ENCODE results near the gene UBE2E2. TPM values are rescaled to one million over a fixed set of nuclear protein-coding genes. Genes with fewer than 3 reads are reported as not detected.

The UBE2E2 gene
- total and polyA plus RNA-seq, 2 donors (not counting 1 experiment from before 2014, with no cell fraction given): 16.0 to 45.0 TPM

- ChIA-PET POLR2A (no interaction called here), CTCF (no interaction called here)
- H4K20me1 ChIP-seq (ENCODE audit: control insufficient read depth, insufficient read depth, low read length, poor library complexity, severe bottlenecking): peaks cover 15% of the 10 kb centered on the region
- TF ChIP-seq EZH2 (IDR thresholded peaks at IDR 0.05; ENCODE audit: borderline replicate concordance, insufficient read depth, low read depth, low read length, poor library complexity, severe bottlenecking) (no peak), CTCF (IDR thresholded peaks at IDR 0.05) (no peak)
- peaks cover 4 to 6% (median 5%) of the 10 kb centered on the region in 3 donors for H3K9me3 ChIP-seq (ENCODE audit: control extremely low read depth in 1 of 3, control insufficient read depth in 2 of 3, insufficient read depth in 1 of 3, low read length in 2 of 3)
- Mint-ChIP-seq H3K4me3 (no peak overlapping the region), H3K27ac (no peak overlapping the region), H3K9me3 (ENCODE audit: insufficient read depth) (peaks cover 5% of the 10 kb centered on the region), H3K4me1 (peaks cover 46% of the 10 kb centered on the region), H3K27me3 (no peaks in the 10 kb centered on the region)
- no peak overlapping the region for H3K27ac ChIP-seq (ENCODE audit: low read length in 2 of 2)
- peaks cover 69% of the 10 kb centered on the region for H3K79me2 ChIP-seq (ENCODE audit: control insufficient read depth, insufficient read depth, low read length)
- no peak overlapping the region for H3K4me3 ChIP-seq (ENCODE audit: control extremely low read depth in 1 of 5, extremely low read depth in 1 of 5, insufficient read depth in 1 of 5, low read depth in 2 of 5, low read length in 4 of 5)
- H2AFZ ChIP-seq (ENCODE audit: insufficient read depth, low read depth, low read length, poor library complexity, severe bottlenecking): no peak overlapping the region
- H3K4me1 ChIP-seq (ENCODE audit: control insufficient read depth in 2 of 2, insufficient read depth in 2 of 2, low read length in 2 of 2): peaks cover 0 to 10% of the 10 kb centered on the region in 2 donors
- no peak overlapping the region for H3K9ac ChIP-seq (ENCODE audit: low read length)
- DNase-seq: no peak
- no peaks in the 10 kb centered on the region for H3K27me3 ChIP-seq (replicated peaks in 1 of 4; ENCODE audit: control extremely low read depth in 1 of 4, control insufficient read depth in 3 of 4, insufficient read depth in 4 of 4, low read length in 3 of 4)
- 86% methylated on average over 4 of the region's 5 CpGs for WGBS (ENCODE audit: insufficient coverage)
- no peaks in the 10 kb centered on the region for H3K36me3 ChIP-seq (replicated peaks in 1 of 2; ENCODE audit: control extremely low read depth in 1 of 2, control insufficient read depth in 1 of 2, extremely low read depth in 1 of 2, insufficient read depth in 2 of 2, low read length in 1 of 2)
- no peak overlapping the region for H3K4me2 ChIP-seq (replicated peaks; ENCODE audit: low read depth, low read length, poor library complexity, severe bottlenecking)
- intact Hi-C loops (cut with micrococcal nuclease): no loop called here
- ATAC-seq (ENCODE audit: low read depth): no peak
Measured at GRCh38 chr3:23283625-23284024, 80.5 kb downstream of the UBE2E2 start.

GRCh38 chr3:23288286-23288685 lies 85.2 kb downstream of the UBE2E2 start:
- ATAC-seq (ENCODE audit: low read depth) (no peak), DNase-seq (no peak)
- Histone ChIP-seq H3K27ac (ENCODE audit: low read length in 2 of 2) (no peak overlapping the region), H3K4me3 (ENCODE audit: control extremely low read depth in 1 of 5, extremely low read depth in 1 of 5, insufficient read depth in 1 of 5, low read depth in 2 of 5, low read length in 4 of 5) (no peak overlapping the region), H2AFZ (ENCODE audit: insufficient read depth, low read depth, low read length, poor library complexity, severe bottlenecking) (no peak overlapping the region), H3K4me1 (ENCODE audit: control insufficient read depth in 2 of 2, insufficient read depth in 2 of 2, low read length in 2 of 2) (peaks cover 0 to 6% of the 10 kb centered on the region in 2 donors), H3K27me3 (replicated peaks in 1 of 4; ENCODE audit: control extremely low read depth in 1 of 4, control insufficient read depth in 3 of 4, insufficient read depth in 4 of 4, low read length in 3 of 4) (no peaks in the 10 kb centered on the region), H4K20me1 (ENCODE audit: control insufficient read depth, insufficient read depth, low read length, poor library complexity, severe bottlenecking) (peaks cover 17% of the 10 kb centered on the region), H3K79me2 (ENCODE audit: control insufficient read depth, insufficient read depth, low read length) (peaks cover 82% of the 10 kb centered on the region), H3K9me3 (ENCODE audit: control extremely low read depth in 1 of 3, control insufficient read depth in 2 of 3, insufficient read depth in 1 of 3, low read length in 2 of 3) (peaks cover 4 to 6% (median 5%) of the 10 kb centered on the region in 3 donors), H3K4me2 (replicated peaks; ENCODE audit: low read depth, low read length, poor library complexity, severe bottlenecking) (no peak overlapping the region), H3K36me3 (replicated peaks in 1 of 2; ENCODE audit: control extremely low read depth in 1 of 2, control insufficient read depth in 1 of 2, extremely low read depth in 1 of 2, insufficient read depth in 2 of 2, low read length in 1 of 2) (no peaks in the 10 kb centered on the region), H3K9ac (ENCODE audit: low read length) (no peak overlapping the region)
- WGBS (ENCODE audit: insufficient coverage): 100% methylated on average over 1 of the region's 1 CpG
- TF ChIP-seq EZH2 (IDR thresholded peaks at IDR 0.05; ENCODE audit: borderline replicate concordance, insufficient read depth, low read depth, low read length, poor library complexity, severe bottlenecking) (no peak), CTCF (IDR thresholded peaks at IDR 0.05) (no peak)
- intact Hi-C loops (cut with micrococcal nuclease): no loop called here
- Mint-ChIP-seq H3K4me1 (peaks cover 40% of the 10 kb centered on the region), H3K27me3 (no peaks in the 10 kb centered on the region), H3K9me3 (ENCODE audit: insufficient read depth) (peaks cover 5% of the 10 kb centered on the region), H3K4me3 (no peak overlapping the region), H3K27ac (no peak overlapping the region)
- POLR2A ChIA-PET: no interaction called here
- CTCF ChIA-PET: no interaction called here

Measured in B cell (primary cell).